ENCODE results near the gene CTDSPL2. TPM values are rescaled to one million over a fixed set of nuclear protein-coding genes. Genes with fewer than 3 reads are reported as not detected.

The CTDSPL2 gene
- total RNA-seq, 4 donors from 2014 or later, result 39.4 to 52.8 (median 43.2) TPM

GRCh38 chr15:44573386-44573785, 146.0 kb downstream of the CTDSPL2 start:
- no peak for TF ChIP-seq CTCF (IDR thresholded peaks at IDR 0.05)
- no peak for DNase-seq (ENCODE audit: low spot score)
- no peak for ATAC-seq (ENCODE audit: low FRiP score)

GRCh38 chr15:44574734-44575133, 147.3 kb downstream of the CTDSPL2 start:
- no peak for TF ChIP-seq CTCF (IDR thresholded peaks at IDR 0.05)
- ATAC-seq (ENCODE audit: low FRiP score), result no peak
- no peak for DNase-seq (ENCODE audit: low spot score)

Other genes with a start within 250 kb of the CTDSPL2 start
- under 1 TPM in 3 of 4 donors, not detected in 1; 0.13 to 0.37 (median 0.24) TPM for gene FRMD5, start 232.4 kb upstream of the CTDSPL2 start, total RNA-seq
- gene GOLM2, start 138.9 kb upstream of the CTDSPL2 start, total RNA-seq, result 10 to 100 TPM; 62.0 to 79.3 (median 72.5) TPM
- gene EIF3J, start 109.5 kb downstream of the CTDSPL2 start, total RNA-seq, result 100 to 1,000 TPM in 1 of 4 donors, 10 to 100 TPM in 3; 45.0 to 155 (median 53.8) TPM
- 100 to 1,000 TPM in 1 of 4 donors, 10 to 100 TPM in 3; 57.8 to 115 (median 63.3) TPM for gene SPG11, start 236.0 kb downstream of the CTDSPL2 start, total RNA-seq